Activated T-helper 1 cell treated with Interleukin-2 at 50 U/mL for 16 hours (primary cell): Measurements from ENCODE around the gene PPARGC1A.

Source experiments
- DNase-seq: peaks from one replicate; pipeline ENCODE4 v3.0.0-alpha.2; 2020; ENCODE audit warnings: low read depth

PPARGC1A gene

GRCh38 chr4:23906839-23907238, 17.0 kb upstream of the PPARGC1A start:
- no peak for DNase-seq

- no peak for DNase-seq
Measured at GRCh38 chr4:23904639-23905071, 14.8 kb upstream of the PPARGC1A start.

GRCh38 chr4:23903859-23904438, 14.1 kb upstream of the PPARGC1A start:
- no peak for DNase-seq

GRCh38 chr4:23902222-23902804, 12.5 kb upstream of the PPARGC1A start:
- no peak for DNase-seq

- no peak for DNase-seq
Measured at GRCh38 chr4:23900636-23901035, 10.8 kb upstream of the PPARGC1A start.

GRCh38 chr4:23899565-23899964, 9.7 kb upstream of the PPARGC1A start:
- no peak for DNase-seq

GRCh38 chr4:23897564-23898109, 7.8 kb upstream of the PPARGC1A start:
- no peak for DNase-seq

GRCh38 chr4:23894021-23894420, 4.2 kb upstream of the PPARGC1A start:
- no peak for DNase-seq

- no peak for DNase-seq
Measured at GRCh38 chr4:23891064-23891421, 1.2 kb upstream of the PPARGC1A start.

- no peak for DNase-seq
Measured at GRCh38 chr4:23890369-23891063, 669 bp upstream of the PPARGC1A start.

- DNase-seq, result no peak
Measured at GRCh38 chr4:23889391-23889790, 456 bp downstream of the PPARGC1A start.

- no peak for DNase-seq
Measured at GRCh38 chr4:23888421-23889319, 1.2 kb downstream of the PPARGC1A start.

- no peak for DNase-seq
Measured at GRCh38 chr4:23887989-23888388, 1.9 kb downstream of the PPARGC1A start.

- DNase-seq, result no peak
Measured at GRCh38 chr4:23887173-23887572, 2.7 kb downstream of the PPARGC1A start.

GRCh38 chr4:23885943-23886590, 3.8 kb downstream of the PPARGC1A start:
- no peak for DNase-seq

GRCh38 chr4:23884741-23885140, 5.1 kb downstream of the PPARGC1A start:
- no peak for DNase-seq

GRCh38 chr4:23884261-23884660, 5.6 kb downstream of the PPARGC1A start:
- DNase-seq, result no peak

GRCh38 chr4:23882976-23883531, 6.8 kb downstream of the PPARGC1A start:
- DNase-seq, result no peak

GRCh38 chr4:23881674-23882337, 8.0 kb downstream of the PPARGC1A start:
- DNase-seq, result no peak

- DNase-seq, result no peak
Measured at GRCh38 chr4:23881052-23881501, 8.8 kb downstream of the PPARGC1A start.
